HepG2 (cell line): ENCODE measurements around the gene GRIA2. TPM values are rescaled to one million over a fixed set of nuclear protein-coding genes. Genes with fewer than 3 reads are reported as not detected.

Source experiments
- ATAC-seq: fragments of 200-7000 bp; cut with Tn5 transposase; 3 replicates; pipeline ENCODE4 v1.9.1; 2020; ENCODE audit warnings: mild to moderate bottlenecking, moderate library complexity
- BruUV-seq: library from RNA; stranded (reverse); fragments of 400-500 nt; replicated peaks from 2 replicates; lab custom pipeline; 2021; lab: Mats Ljungman, UMichigan
- CTCF ChIA-PET: fragments of 300-600 bp; formaldehyde crosslinking; extraction: SDS; loops from one replicate; lab custom pipeline; 2021; ENCODE audit warnings: low total read pairs, inconsistent platforms, low intra/inter-chr PET ratio; lab: Yijun Ruan, JAX
- POLR2A ChIA-PET: fragments of 350-600 bp; sonication (Branson Sonifier 250); formaldehyde crosslinking; loops from one replicate; lab custom pipeline; 2020; ENCODE audit warnings: antibody characterized with exemption, inconsistent platforms; lab: Yijun Ruan, JAX
- DNase-seq: peaks from one replicate; pipeline ENCODE4 v3.0.0-alpha.2; 2015; ENCODE audit warnings: low spot score
- FAIRE-seq: peaks from 3 replicates; lab custom pipeline; 2011; peaks lifted over from hg19 to GRCh38; lab: Jason Lieb, UNC
- H2AFZ ChIP-seq: one replicate; pipeline ENCODE4 v1.6.1; 2011; ENCODE audit warnings: low read length, inconsistent platforms
- H3K27ac ChIP-seq: fragments of 300-600 bp; 3 replicates; pipeline ENCODE4 v1.8.0; 2011; ENCODE audit warnings: mixed run types, mild to moderate bottlenecking, mixed read lengths, low read length, inconsistent platforms; ENCODE audit not compliant: insufficient read depth; ENCODE audit errors: extremely low read length
- H3K27me3 ChIP-seq, 2 experiments: fragments of 200-600 bp in 1 of 2; 2 replicates in 1 of 2; 3 replicates in 1 of 2; pipeline versions ENCODE4 v1.6.0 to v1.8.0; 2011; ENCODE audit warnings: low read length in 2 of 2, mild to moderate bottlenecking in 2 of 2, moderate library complexity in 2 of 2, inconsistent platforms in 1 of 2; ENCODE audit not compliant: insufficient read depth in 2 of 2, control insufficient read depth in 1 of 2
- H3K36me3 ChIP-seq, 2 experiments: fragments of 200-600 bp in 1 of 2; replicated peaks in 1 of 2; 2 replicates in 1 of 2; 3 replicates in 1 of 2; pipeline versions ENCODE4 v1.5.1 to v1.8.0; 2011; ENCODE audit warnings: low read length in 2 of 2, inconsistent platforms in 1 of 2; ENCODE audit not compliant: insufficient read depth in 2 of 2, control insufficient read depth in 1 of 2
- H3K4me1 ChIP-seq: 2 replicates; pipeline ENCODE4 v1.5.1; 2012; ENCODE audit warnings: low read length, inconsistent platforms; ENCODE audit not compliant: insufficient read depth
- H3K4me2 ChIP-seq: 2 replicates; pipeline ENCODE4 v1.6.0; 2011; ENCODE audit warnings: low read depth, low read length, inconsistent platforms
- H3K4me3 ChIP-seq, 3 experiments: fragments of 200-600 bp in 1 of 3; sonication (generic), shearing (Covaris generic) in 1 of 3; replicated peaks in 1 of 3; 2 replicates each; pipeline ENCODE4 v1.5.1; 2011 to 2016; ENCODE audit warnings: low read length in 3 of 3, inconsistent platforms in 2 of 3, low read depth in 2 of 3, mild to moderate bottlenecking in 2 of 3, control low read depth in 1 of 3, mixed read lengths in 1 of 3; ENCODE audit not compliant: insufficient read depth in 1 of 3
- H3K79me2 ChIP-seq: one replicate; pipeline ENCODE4 v1.6.1; 2011; ENCODE audit warnings: low read length, inconsistent platforms; ENCODE audit not compliant: insufficient read depth
- H3K9ac ChIP-seq: 2 replicates; pipeline ENCODE4 v1.6.0; 2011; ENCODE audit warnings: mild to moderate bottlenecking, low read depth, low read length, inconsistent platforms; ENCODE audit not compliant: insufficient read depth
- H3K9me3 ChIP-seq: 2 replicates; pipeline ENCODE4 v1.5.1; 2012; ENCODE audit warnings: mild to moderate bottlenecking, low read length
- H4K20me1 ChIP-seq: 2 replicates; pipeline ENCODE4 v1.6.0; 2011; ENCODE audit warnings: inconsistent platforms, mild to moderate bottlenecking, low read length, moderate library complexity; ENCODE audit not compliant: insufficient read depth
- ATF7 ChIP-seq, 2 experiments: fragments of 450-650 bp in 1 of 2; sonication (generic) in 1 of 2; formaldehyde crosslinking in 1 of 2; IDR thresholded peaks; 2 replicates each; pipeline versions ENCODE4 v1.4.0 to v1.6.1; 2016 to 2020; ENCODE audit warnings: antibody characterized with exemption in 1 of 2, mild to moderate bottlenecking in 1 of 2, missing genetic modification reagents in 1 of 2
- CHCHD3 ChIP-seq: sonication (generic); formaldehyde crosslinking; IDR thresholded peaks from 2 replicates; pipeline ENCODE4 v1.8.0; 2022; ENCODE audit warnings: mild to moderate bottlenecking, missing genetic modification reagents, moderate library complexity
- KMT2B ChIP-seq: IDR thresholded peaks from 2 replicates; pipeline ENCODE4 v1.6.1; 2016; ENCODE audit warnings: missing genetic modification reagents, missing compliant biosample characterization
- NR2F6 ChIP-seq, 2 experiments: IDR thresholded peaks; 2 replicates each; pipeline ENCODE4 v1.6.1; 2016; ENCODE audit warnings: antibody characterized with exemption in 1 of 2, mild to moderate bottlenecking in 1 of 2
- PHF20 ChIP-seq: sonication (generic); formaldehyde crosslinking; IDR thresholded peaks from 2 replicates; pipeline ENCODE4 v1.5.0; 2020; ENCODE audit warnings: mild to moderate bottlenecking, missing genetic modification reagents
- POGZ ChIP-seq: sonication (generic); formaldehyde crosslinking; IDR thresholded peaks from 2 replicates; pipeline ENCODE4 v1.4.0; 2020; ENCODE audit warnings: mild to moderate bottlenecking, missing genetic modification reagents
- PRMT3 ChIP-seq: sonication (generic); formaldehyde crosslinking; IDR thresholded peaks from 2 replicates; pipeline ENCODE4 v1.8.1; 2022; ENCODE audit warnings: low read depth, mild to moderate bottlenecking, moderate library complexity, missing genetic modification reagents, borderline replicate concordance
- SRSF4 ChIP-seq: fragments of 200-400 bp; formaldehyde crosslinking; IDR thresholded peaks from one replicate; pipeline ENCODE4 v1.6.1; 2018; ENCODE audit warnings: mild to moderate bottlenecking, low read depth, low read length, moderate library complexity; ENCODE audit not compliant: poor library complexity, severe bottlenecking
- TRAFD1 ChIP-seq: sonication (generic); formaldehyde crosslinking; IDR thresholded peaks from 2 replicates; pipeline ENCODE4 v1.5.1; 2020; ENCODE audit warnings: missing genetic modification reagents, mild to moderate bottlenecking, borderline replicate concordance
- WIZ ChIP-seq: sonication (generic); formaldehyde crosslinking; IDR thresholded peaks from 2 replicates; pipeline ENCODE4 v1.5.1; 2020; ENCODE audit warnings: mild to moderate bottlenecking, missing genetic modification reagents
- XRCC5 ChIP-seq: fragments of 200-400 bp; formaldehyde crosslinking; optimal IDR thresholded peaks from 2 replicates; pipeline ENCODE3; 2017; ENCODE audit warnings: mild to moderate bottlenecking, low read length
- ZBTB33 ChIP-seq: sonication (generic); formaldehyde crosslinking; IDR thresholded peaks from 2 replicates; pipeline ENCODE4 v1.4.0; 2020; ENCODE audit warnings: missing genetic modification reagents
- ZGPAT ChIP-seq: IDR thresholded peaks from 2 replicates; pipeline ENCODE4 v1.6.1; 2016; ENCODE audit warnings: mild to moderate bottlenecking
- ZNF260 ChIP-seq: sonication (generic); formaldehyde crosslinking; IDR thresholded peaks from 2 replicates; pipeline ENCODE4 v1.4.0; 2020; ENCODE audit warnings: missing genetic modification reagents, low read depth, mild to moderate bottlenecking, borderline replicate concordance
- ZNF605 ChIP-seq: sonication (generic); formaldehyde crosslinking; IDR thresholded peaks from 2 replicates; pipeline ENCODE4 v1.8.0; 2022; ENCODE audit warnings: mild to moderate bottlenecking, missing genetic modification reagents
- ZNF644 ChIP-seq: IDR thresholded peaks from 2 replicates; pipeline ENCODE4 v1.6.1; 2016; ENCODE audit warnings: low read depth
- ZNF850 ChIP-seq: sonication (generic); formaldehyde crosslinking; conservative IDR thresholded peaks from 2 replicates; pipeline ENCODE4 v1.9.0; 2021; ENCODE audit warnings: mild to moderate bottlenecking, missing genetic modification reagents
- WGBS: methylation state at CpG from one replicate; pipeline ENCODE4 v1.1.6; 2017; ENCODE audit warnings: low lambda C conversion rate; 5-methylcytosine and 5-hydroxymethylcytosine counted together
- in situ Hi-C: cut with HindIII; loops from 2 replicates; pipeline ENCODE4 v1.10.0; 2017; ENCODE audit warnings: low pct_unique_long_range_greater_than_20kb; ENCODE audit not compliant: extremely low pct_ligation_motif_present
- intact Hi-C: fragments of 100-400 bp; cut with micrococcal nuclease; formaldehyde crosslinking; loops from one replicate; pipeline ENCODE4 v1.10.0; 2022; ENCODE audit not compliant: unreplicated experiment
- polyA plus RNA-seq, 8 experiments: library from polyadenylated mRNA; depleted of rRNA in 3 of 8; stranded (reverse) in 7 of 8; unstranded in 1 of 8; fragments of >200 nt; fragmentation: Illumina TruSeq in 4 of 8; extraction: Trizol in 4 of 8; gene quantifications; 2 replicates each; pipeline versions ENCODE4 v1.2.1 to v1.2.3, GENCODE V29; 2011 to 2016; ENCODE audit warnings: low read depth in 4 of 8, missing spikeins in 1 of 8, mixed read lengths in 1 of 8; ENCODE audit not compliant: insufficient read depth in 1 of 8
- total RNA-seq, 5 experiments: library from RNA; depleted of rRNA; stranded (reverse); fragments of >200 nt; fragmentation: Illumina TruSeq; extraction: Trizol; gene quantifications; 2 replicates each; pipeline ENCODE4 v1.2.3, GENCODE V29; 2016; ENCODE audit warnings: low read depth in 1 of 5
- TF ChIP-seq, protein P1 (sequence below): sonication (generic); formaldehyde crosslinking; IDR thresholded peaks from 2 replicates; pipeline ENCODE4 v1.5.0; 2020; ENCODE audit warnings: mild to moderate bottlenecking, missing genetic modification reagents, moderate library complexity

The GRIA2 gene
- total and polyA plus RNA-seq, 2 of the 13 experiments (the other 11 are each of a cell fraction or from before 2014, with no cell fraction given) = not detected

DNA sequence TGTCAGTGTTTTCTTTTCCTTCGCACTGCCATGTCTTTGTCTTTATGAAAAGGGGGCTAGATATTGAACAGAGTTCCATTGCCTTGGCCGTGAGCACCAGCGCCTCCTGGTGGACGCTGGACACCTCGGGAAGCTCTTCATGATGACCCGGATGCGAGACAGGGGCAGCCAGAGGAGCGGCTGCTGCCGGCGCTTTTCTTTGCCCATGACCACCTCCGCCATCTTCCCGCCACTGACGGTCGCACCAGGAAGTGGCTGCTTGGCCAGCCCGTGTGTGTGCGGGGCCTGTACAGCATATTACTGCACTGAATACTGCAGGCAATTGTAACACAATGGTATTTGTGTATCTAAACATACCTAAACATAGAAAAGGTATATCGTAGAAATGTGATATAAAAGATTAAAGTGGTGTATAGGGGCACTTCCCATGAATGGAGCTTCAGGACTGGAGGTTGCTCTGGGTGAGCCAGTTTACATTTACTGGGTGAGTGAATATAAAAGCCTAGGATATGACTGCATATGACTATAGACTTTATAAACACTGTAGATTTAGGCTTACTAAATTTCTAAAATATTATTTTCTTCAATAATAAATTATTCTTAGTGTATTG, 15.8 kb upstream of the GRIA2 start:
- DNase-seq (peak; percentile 24), FAIRE-seq (no peak), ATAC-seq (peak; percentile 94)
- intact Hi-C loops = loop anchor here (1.0 to 10.0 kb wide), 2 partner anchors 230 to 729 kb away; partner anchors contain the start of gene PDGFC
- H3K27ac ChIP-seq = no peak overlapping the region
- no TSS peak for BruUV-seq
- no peaks in the 10 kb centered on the region for H3K36me3 ChIP-seq
- no peaks in the 10 kb centered on the region; a peak in 1 of 5 replicates for H3K27me3 ChIP-seq
- no peaks in the 10 kb centered on the region for H3K9me3 ChIP-seq
- no peaks in the 10 kb centered on the region for H3K4me1 ChIP-seq
- in situ Hi-C loops = no loop called here
- ChIA-PET CTCF (no interaction called here), POLR2A (no interaction called here)
- 27% methylated on average over 14 of the region's 17 CpGs for WGBS
- no peak overlapping the region for H3K9ac ChIP-seq
- H3K4me2 ChIP-seq = peak overlapping the region; percentile 29; the same call in 1 of the 2 replicates
- no peak overlapping the region for H3K4me3 ChIP-seq
- H3K79me2 ChIP-seq = no peaks in the 10 kb centered on the region
- H2AFZ ChIP-seq = no peak overlapping the region
- no peaks in the 10 kb centered on the region for H4K20me1 ChIP-seq
- TF ChIP-seq NR2F6 (IDR thresholded peaks at IDR 0.05) (no peak), NR2F6 (CRISPR knock-in tag; IDR thresholded peaks at IDR 0.05) (no peak), ZNF260 (no peak), POGZ (CRISPR knock-in tag) (no peak), KMT2B (CRISPR knock-in tag) (no peak), TRAFD1 (no peak), PHF20 (CRISPR knock-in tag) (no peak), ZGPAT (CRISPR knock-in tag) (no peak), WIZ (CRISPR knock-in tag) (no peak), PRMT3 (CRISPR knock-in tag) (no peak), CHCHD3 (CRISPR knock-in tag) (no peak), ZNF605 (CRISPR knock-in tag) (no peak), SRSF4 (no peak), XRCC5 (peak; percentile 64), ATF7 (IDR thresholded peaks at IDR 0.05) (no peak), ATF7 (CRISPR knock-in tag; IDR thresholded peaks at IDR 0.05) (no peak), ZNF644 (CRISPR knock-in tag) (peak; percentile 73; the same call in 1 of the 2 replicates), ZBTB33 (peak; percentile 38; the same call in 1 of the 2 replicates), ZNF850 (no peak)
- TF ChIP-seq, protein P1, sequence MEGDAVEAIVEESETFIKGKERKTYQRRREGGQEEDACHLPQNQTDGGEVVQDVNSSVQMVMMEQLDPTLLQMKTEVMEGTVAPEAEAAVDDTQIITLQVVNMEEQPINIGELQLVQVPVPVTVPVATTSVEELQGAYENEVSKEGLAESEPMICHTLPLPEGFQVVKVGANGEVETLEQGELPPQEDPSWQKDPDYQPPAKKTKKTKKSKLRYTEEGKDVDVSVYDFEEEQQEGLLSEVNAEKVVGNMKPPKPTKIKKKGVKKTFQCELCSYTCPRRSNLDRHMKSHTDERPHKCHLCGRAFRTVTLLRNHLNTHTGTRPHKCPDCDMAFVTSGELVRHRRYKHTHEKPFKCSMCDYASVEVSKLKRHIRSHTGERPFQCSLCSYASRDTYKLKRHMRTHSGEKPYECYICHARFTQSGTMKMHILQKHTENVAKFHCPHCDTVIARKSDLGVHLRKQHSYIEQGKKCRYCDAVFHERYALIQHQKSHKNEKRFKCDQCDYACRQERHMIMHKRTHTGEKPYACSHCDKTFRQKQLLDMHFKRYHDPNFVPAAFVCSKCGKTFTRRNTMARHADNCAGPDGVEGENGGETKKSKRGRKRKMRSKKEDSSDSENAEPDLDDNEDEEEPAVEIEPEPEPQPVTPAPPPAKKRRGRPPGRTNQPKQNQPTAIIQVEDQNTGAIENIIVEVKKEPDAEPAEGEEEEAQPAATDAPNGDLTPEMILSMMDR (CRISPR knock-in tag) = peak; percentile 70
